DMS53 treated with DMSO at 0.1 percent for 48 hours (cell line): ENCODE data around the gene EIF1.
"Not testable (repeated sequence)": the region's sequence is repeated elsewhere in the genome, so short reads cannot be mapped to it uniquely, and the experiment has no call there.

ENCODE experiments used
- DNase-seq: peaks from one replicate; lab custom pipeline; 2025; ENCODE audit not compliant: unreplicated experiment; lab: John Stamatoyannopoulos, UW

The EIF1 gene

DNA sequence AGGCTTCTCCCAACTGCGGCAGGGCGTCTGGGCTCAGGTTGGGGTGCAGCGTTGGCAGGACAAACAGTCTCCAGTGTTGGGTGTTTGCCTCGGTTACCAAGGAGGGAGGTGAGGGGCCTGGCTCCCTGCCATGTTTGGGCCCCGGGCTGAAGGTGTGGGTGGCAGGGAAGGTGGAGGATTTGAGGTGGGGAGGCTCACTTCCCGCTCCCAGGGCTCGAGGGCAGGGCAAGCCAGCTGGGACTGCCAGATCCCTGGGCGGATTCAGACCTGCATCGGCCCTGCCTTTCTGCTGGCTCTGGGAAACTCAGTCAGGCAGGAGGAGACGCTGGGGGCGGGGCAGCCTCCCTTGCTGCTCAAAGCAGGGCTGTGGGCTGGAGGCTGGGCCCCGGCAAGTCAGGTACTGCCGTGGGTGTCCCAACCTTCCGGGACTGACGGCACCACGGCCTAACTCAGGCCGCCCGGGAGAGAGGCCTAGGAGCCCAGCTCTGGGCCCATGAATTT is 33.0 kb upstream of the EIF1 start:
- no peak for DNase-seq

DNA sequence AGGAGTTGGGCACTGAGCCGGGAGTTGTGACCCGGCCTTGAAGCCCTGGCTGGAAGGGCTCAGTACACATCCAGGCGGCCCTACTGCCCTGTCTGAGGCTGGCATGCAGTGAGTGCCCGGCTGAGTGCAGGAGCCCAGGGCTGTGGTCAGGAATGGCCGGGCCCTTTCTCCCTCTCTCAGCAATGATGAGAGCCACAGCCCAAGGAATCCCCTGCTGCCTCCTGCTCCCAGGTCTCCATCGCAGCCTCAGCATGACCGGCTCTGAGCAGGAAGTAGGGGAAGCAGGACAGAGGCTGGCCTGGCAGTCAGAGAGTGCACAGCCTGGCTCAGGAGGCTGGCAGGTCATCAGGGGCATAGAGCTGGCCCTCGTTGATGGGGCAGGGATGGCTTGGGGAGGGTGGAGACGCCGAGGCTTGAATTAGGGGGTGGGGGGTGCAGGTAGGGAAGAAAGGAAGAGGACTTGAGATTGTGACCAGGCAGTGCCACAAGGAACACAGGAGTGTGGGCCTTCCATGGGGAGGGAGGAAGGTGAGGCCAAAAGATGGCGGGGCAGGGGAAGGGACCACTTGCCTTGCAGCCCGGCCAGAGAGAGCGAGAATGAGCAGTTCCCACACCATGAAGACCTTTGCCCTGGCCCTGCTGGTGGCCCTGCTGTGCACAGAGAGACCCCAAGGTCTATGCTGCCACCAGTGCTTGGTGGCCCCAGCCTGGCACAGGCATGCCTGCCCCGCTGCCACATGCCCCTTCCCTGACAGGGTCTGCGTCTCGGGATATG is 32.2 kb upstream of the EIF1 start:
- no peak for DNase-seq

DNA sequence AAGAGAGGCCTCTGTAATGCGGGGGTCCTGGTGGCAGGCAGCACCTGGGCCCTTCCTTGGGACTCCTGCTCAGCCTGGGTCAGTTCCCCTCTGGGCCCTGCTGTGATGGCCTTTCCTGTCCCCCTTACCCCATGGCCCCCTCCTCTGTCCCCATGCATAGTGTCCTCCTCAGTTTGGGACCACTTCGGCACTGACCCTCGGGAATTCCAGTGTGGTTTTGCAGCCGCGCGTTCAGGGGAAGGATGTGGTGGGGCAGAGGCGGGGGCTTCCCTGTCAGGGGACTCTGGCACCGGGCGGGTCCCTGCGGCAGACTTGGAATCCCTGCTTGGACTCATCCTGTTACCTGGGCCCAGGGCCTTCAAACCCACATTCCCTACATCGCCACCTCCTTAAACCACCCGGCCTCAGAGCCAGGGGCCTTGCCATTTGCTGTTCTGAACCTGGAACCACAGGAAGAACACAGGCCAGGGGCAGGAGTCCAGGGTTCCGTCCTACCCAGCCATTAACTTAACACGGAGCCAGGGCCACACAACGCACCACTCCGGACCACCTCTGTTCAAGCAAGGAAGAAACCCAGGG is 31.4 kb upstream of the EIF1 start:
- DNase-seq, result no peak

DNA sequence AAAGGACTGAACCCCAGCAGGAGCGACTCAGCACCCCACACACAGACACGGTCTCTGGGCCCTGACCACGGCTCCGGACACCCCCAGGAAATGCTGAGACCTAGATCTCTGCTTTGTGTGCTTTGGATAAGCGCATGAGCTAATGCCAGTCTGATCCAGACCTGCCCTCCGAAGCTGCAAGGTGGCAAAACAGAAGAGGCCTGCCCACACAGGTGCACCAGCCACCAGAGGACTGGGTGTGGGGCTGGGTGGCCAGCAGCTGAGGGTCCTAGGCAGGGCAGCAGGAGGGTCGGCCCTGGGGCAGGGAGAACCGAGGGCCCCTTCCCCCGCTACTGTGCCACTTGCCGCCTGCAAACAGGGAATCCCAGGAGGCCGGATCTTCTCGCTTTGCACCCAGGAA is 30.7 kb upstream of the EIF1 start:
- DNase-seq, result no peak

DNA sequence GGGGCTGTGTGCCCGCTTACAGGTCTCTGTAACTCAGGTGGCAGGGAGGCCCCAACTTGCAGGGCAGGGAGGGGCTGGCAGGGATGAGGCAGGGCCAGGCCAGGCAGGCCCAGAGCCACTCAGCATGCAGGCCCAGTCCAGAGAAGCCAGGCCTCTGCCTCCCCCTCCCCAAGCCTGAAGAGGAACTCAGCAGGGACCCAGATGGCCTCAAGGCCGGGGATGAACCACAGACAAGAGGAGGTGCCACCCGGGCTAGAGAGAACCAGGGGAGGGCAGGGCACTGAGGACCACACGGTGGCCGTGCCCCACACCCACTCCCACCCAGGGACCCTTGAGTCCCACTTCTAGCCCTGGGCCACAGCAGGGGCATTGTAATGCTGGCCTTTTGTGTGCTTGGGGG is 29.8 kb upstream of the EIF1 start:
- DNase-seq, result no peak

DNA sequence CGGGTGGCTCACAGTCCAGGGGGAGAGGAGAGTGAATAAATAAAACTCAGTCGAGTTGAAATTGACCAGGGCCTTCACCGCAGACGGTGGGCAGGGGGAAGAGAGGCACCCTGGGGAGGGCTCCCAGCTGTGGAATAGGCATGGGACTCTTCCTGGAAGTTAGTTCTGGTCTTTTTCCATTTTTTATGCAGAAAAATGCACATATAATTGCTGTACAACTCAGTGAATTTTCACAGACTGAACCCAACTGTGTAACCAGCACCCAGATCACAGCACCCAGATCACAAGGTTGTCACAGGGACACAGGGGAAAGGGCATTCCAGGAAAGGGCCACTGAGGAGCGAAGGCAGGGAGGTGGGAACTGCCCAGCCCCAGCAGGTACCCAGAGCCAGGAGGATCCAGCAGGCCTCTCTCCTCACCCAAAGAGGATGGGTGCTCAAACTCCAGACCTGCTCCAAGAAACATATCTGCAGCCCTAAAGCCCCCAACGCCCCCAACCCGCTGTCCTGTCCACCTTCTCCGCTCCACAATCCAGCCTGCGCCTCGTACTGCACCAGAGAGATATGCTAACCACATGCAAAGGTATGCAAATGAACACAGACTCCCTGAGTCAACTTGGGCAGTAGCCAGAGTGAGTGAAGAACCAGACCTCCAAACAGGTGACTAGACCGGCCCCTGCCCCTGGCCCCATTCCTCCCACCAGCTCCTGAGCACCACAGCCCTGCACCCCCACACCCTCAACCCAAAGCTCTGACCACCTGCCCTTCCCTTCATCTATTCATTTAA is 29.1 kb upstream of the EIF1 start:
- DNase-seq, result no peak

DNA sequence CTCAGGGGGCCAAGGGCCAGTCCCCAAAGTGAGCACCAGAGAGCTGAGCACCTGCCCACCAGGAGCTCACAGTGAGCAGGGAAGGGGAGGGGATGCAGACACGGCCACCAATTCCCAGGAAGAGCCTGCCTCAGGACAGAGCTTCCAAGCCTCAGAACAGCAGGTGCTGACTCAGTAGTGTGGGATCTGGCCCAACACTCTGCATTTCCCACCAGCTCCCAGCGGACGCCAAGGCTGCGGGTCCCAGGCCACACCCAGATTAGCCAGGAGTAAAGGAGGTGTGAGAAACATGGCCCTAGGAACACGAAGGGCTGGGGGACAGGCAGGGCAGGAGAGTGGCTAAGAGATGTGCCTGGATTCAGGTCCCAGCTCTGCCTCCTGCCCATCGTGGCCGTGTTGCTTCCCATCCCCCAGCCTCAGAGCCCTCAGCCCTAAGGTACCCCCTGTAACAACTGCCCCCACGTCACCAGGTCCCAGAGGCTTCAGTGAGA is 28.4 kb upstream of the EIF1 start:
- no peak for DNase-seq

DNA sequence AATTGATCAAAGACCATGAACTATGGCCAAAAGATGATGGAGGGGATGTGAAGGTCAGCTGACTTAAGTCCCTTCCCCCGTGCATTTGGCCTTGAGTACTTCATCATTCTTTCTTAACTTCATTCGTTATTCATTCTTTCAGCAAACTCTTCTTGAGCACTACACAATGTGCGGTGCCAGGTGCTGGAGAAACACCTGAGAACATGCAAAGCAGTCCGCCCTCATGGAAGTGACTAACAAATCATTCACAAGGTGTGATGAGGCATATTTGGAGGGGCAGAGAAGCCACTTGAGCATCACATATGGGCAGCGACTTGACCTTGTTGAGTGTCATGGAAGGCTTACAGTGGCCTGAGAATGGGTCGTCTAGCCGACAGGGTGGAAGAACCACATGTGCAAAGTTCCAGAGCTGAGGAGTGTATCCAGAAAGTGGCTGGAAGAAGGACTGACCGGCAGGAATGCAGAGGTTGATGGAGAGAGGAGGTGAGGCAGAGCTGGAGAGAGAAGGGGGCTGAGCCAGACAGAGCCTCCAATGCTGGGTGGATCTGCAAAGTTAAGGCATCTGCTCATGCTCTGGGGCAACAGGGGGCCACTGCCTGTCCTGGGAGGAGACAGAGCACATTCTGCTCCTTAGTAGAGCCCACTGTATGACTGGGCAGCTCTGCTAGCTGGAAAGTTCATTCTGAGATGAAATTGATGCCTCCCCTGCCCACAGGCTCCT is 25.1 kb upstream of the EIF1 start:
- no peak for DNase-seq

DNA sequence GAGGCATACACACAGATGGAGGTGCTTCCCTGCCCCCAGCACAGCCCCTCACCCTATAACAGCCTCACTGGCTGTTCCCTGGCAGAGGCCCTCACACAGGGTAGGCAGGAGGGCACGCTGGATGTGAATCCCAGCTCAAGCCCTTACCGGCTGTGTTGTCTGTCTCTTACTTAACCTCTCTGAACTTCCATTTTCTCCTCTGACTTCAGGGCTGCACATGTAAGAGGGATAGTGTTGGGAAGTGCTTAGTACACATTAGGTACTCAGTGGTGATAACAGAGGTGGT is 24.6 kb upstream of the EIF1 start:
- DNase-seq, result no peak

DNA sequence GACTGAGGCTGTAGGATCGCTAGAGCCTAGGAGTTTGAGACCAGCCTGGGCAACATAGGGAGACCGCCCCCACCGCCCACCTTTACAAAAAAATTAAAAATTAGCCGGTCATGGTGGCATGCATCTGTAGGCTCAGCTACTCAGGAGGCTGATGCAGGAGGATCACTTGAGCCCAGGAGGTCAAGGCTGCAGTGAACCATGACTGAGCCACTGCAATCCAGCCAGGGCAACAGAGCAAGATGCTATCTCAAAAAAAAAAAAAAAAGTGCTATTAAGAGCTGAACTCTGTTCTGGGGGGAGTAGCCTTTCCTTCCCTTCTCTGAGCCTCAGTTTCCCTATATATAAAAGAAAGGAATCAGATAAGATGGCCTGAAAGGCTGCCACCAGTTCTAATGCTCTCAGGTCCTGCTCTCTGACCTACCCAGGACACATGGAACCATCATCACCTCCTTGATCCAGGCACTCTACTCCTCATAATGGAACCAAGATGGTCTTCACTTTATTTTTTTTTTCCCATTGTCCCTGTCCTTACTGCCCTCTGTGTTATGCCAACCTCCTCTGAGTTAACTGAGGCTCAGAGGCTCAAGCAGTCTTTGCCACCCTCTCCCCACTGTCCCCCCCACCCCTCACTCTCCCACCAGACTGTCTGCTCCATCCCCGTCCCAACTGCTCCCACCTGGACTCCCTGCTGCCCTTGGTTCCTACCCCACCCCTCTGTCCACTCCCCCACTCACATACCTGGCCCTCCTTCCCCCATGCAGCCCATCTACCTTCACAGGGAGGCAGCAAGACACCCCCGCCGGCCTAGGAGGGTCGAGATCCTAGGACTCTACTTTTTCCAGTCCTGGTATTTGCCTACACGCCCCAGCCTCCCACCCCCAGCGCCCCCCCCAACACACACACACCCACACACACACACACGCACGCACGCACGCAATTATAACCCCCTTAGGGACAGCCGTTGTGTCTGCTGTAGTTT is 23.8 kb upstream of the EIF1 start:
- DNase-seq, result no peak

DNA sequence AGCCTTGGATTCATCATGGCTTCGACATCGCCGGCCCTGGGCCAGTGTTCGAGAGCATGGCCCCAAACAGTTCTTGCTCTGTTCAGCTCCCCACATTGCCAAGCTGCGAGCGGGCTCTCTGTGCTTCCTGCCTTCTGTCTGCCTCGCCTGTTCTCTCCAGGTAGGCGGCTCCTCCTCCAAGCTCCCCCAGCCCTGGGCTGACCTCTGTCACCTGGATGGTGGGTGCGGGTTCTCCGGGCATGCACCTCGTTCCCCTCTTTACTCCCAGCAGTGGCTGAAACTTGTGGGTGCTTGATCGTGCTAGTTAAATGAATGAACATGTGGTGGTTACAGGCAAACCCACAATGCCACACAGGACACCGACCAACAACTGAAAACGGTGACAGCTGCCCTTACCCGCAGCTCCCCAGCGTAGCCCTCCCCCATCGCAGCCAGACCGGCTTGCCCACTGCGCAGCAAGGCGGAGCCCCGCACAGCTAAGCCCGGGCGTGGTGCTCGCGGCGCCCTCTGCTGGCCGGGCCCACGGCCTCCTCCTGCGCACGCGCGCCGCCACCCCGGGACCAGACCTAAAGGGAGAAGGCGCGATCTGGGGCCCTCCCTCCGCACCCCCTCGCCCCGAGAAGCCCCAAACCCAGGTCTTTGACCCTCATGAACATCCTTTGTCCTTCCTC is 23.0 kb upstream of the EIF1 start:
- DNase-seq, result peak; percentile 83

DNA sequence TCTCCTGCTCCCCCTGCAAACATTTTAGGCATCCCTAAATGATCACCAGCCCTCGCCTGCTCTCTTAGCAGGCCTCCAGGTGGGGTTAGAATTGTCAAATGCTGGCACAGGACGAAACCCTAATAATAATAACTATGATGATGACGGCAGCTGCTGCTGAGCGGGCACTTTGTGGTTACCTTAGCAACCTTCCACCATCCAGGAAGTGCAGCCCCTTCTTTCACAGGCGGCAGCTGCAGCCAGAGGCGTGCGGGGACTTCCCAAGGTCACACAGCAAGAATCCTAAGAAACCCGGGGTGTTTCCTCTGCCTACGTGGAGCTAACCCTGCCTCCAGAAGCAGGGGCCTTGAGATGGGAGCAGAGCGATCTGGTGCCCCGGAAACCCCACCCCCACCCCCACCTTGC is 22.4 kb upstream of the EIF1 start:
- peak; percentile 63 for DNase-seq

DNA sequence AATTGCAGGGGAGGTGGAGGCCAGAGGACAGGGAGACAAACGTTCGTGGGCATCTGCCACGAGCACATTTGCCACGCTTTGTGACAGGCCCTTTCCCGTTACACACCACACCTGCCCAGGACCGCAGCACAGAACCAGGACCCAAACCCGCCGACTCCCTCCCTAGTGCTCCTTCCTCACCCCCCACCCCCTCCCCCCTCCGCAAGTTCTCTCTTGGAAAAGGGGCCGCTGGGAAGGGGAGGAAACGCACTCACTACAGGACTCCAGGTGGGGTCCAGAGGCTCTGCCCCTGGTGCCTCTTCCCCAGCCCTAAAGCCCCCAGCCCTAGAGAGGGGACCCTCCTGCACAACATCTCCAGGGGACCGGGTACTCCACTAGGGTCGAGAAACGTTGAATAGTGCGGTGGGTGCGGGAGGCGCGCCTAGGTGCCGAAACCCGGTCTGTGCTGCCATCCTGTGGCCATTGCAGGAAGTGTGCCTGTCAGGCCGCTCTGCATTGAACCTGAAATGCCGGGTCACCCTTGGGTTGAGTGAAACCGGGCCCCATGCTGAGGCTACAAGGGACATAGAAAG is 21.9 kb upstream of the EIF1 start:
- DNase-seq, result peak; percentile 69

DNA sequence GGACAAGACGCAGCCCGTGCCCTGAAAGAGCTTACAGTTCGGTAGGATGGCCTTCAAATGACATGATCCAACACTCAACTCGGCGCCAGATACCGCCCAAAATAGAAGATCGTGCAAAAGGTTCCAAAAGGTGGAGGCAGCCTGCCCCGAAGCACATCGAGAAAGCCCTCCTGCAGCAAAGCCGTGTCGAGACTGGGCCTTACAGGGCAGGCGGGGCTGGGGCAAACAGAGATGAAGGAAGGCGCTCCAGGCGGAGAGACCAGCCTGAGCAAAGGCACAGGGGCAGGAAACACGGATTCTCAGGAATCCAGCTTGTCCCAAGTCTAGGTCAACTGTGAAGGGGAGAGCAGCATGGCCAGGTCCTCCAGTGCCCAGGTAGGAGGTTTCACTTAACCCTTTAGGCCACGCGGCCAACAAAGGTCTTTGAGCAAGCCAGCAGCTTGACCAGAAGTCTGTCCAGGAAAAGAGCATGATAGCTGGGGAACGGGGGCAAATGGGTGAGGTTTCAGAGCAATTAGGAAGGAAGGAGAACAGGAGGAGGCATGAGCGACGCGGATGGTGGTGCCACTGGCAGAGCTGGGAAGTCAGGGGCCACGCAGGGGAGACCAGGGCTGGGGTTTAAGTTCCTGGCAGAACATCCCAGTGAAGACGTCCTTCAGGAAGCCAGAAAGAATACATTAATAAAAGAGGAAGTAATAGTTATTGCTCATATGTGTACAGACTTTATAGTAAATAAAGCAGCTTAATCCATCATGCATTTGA is 21.2 kb upstream of the EIF1 start:
- no peak for DNase-seq

DNA sequence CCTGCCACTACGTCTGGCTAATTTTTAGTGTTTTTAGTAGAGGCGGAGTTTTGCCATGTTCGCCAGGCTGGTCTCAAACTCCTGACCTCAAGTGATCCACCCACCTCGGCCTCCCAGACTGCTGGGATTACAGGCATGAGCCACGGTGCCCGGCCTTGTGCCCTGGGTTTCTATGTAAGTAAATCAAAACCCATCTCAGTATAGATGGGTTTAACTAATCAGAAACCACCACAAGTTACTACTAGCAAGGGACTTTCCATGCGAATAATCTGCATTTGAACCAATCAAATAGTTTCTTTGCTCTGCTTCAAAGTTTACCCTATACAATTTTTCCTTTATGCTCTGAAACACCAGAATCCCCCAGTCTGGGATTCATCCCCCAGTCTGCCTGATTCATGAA is 16.5 kb upstream of the EIF1 start:
- no peak for DNase-seq

DNA sequence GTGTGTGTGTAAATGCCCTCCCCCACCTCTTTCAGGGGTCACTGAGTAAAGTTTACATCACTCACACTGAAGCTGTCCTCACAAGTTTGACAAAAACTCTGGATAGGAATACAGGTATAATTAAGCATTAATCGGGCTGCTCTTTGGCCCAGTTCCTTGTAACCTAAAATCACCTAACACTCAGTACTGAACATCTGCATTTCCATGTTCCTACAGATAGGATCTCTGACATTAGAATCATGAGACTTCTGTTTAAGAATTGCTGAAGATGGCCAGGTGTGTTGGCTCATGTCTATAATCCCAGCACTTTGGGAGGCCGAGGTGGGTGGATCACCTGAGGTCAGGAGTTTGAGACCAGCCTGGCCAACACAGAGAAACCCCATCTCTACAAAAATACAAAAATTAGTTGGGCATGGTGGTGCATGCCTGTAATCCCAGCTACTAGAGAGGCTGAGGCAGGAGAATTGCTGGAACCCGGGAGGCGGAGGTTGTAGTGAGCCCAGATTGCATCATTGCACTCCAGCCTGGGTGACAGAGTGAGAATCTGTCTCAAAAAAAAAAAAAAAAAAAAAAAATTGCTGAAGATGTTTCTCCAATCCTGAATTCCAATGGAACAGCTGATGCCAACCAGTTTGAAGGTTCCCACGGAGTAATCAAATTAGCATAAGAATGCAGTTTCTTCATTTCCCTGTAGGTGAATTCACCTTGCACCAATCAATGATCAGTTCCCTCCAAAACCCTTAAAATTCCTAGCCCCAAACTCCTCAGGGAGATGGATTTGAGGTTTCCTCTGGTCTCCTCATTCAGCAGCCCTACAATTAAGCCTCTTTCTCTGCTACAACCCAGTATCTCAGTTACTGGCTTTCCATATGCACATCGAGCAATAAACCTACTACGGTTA is 13.3 kb upstream of the EIF1 start:
- DNase-seq, result not testable (repeated sequence)

DNA sequence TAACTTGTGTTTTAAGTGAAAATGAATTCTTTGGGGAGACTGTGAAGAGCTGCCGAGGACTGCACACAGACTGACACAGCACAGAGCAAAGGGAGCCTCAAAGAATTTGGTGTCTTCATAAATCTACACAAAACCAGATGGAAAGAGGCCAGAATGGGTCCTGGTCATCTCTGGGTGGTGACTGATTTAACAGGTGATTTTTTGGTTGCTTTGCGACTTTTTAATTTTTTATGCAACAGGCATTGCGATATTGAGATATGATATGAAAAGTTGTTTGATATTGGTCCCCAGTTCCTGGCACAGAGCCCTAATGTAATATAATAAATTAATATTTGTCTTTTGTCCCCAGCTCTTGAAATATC is 12.6 kb upstream of the EIF1 start:
- DNase-seq, result no peak
